Measurements from ENCODE around the gene WNT6.

DNA sequence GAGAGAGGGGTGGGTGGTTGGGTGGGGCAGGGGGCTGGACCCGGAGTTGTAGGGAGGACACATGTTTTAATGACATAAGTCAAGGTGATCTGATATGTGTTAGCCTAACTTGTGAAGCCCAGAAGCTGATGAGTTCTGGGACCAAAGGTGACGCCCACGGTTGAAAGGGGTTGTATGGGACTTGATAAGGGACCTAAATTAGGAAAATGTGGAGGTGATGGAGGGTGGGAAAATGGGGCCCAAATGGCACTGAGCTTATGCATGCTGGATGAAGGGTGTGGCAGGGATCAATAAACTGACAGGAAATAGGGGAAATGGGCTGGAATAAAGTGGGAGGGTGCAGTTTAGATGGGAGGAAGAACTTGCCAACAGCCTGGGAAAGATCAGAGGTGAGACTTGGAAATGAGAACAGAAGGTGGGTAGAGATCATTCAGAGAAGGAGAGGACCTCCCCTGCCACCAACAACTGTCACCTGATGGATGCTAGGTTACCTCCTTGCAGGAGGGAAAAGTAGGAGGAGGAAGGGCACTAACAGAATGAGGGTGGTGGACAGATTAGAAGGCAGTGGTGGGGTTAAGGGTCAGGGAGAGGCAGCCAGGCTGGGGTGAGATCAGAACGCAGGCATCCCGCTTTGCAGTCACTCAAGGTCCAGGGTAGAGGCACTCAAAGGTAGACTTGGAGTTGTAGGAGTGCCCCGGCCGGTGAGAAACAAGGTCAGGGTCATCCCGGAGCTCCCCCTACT lies 36.3 kb downstream of the WNT6 start:
- TF ChIP-seq, protein P1, sequence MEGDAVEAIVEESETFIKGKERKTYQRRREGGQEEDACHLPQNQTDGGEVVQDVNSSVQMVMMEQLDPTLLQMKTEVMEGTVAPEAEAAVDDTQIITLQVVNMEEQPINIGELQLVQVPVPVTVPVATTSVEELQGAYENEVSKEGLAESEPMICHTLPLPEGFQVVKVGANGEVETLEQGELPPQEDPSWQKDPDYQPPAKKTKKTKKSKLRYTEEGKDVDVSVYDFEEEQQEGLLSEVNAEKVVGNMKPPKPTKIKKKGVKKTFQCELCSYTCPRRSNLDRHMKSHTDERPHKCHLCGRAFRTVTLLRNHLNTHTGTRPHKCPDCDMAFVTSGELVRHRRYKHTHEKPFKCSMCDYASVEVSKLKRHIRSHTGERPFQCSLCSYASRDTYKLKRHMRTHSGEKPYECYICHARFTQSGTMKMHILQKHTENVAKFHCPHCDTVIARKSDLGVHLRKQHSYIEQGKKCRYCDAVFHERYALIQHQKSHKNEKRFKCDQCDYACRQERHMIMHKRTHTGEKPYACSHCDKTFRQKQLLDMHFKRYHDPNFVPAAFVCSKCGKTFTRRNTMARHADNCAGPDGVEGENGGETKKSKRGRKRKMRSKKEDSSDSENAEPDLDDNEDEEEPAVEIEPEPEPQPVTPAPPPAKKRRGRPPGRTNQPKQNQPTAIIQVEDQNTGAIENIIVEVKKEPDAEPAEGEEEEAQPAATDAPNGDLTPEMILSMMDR (IDR thresholded peaks at IDR 0.05; ENCODE audit: insufficient read depth, low read depth, low read length) = no peak
- TF ChIP-seq EZH2 (IDR thresholded peaks at IDR 0.05; ENCODE audit: insufficient read depth, low read length) = no peak
